GM19240 (cell line): Measurements from ENCODE around the gene CACNG6.
"Not testable (repeated sequence)": the region's sequence is repeated elsewhere in the genome, so short reads cannot be mapped to it uniquely, and the experiment has no call there.

ENCODE experiments used
- DNase-seq: peaks from one replicate; pipeline ENCODE4 v3.0.0; 2011; ENCODE audit warnings: low spot score; ENCODE audit not compliant: insufficient read length

Gene CACNG6

DNA sequence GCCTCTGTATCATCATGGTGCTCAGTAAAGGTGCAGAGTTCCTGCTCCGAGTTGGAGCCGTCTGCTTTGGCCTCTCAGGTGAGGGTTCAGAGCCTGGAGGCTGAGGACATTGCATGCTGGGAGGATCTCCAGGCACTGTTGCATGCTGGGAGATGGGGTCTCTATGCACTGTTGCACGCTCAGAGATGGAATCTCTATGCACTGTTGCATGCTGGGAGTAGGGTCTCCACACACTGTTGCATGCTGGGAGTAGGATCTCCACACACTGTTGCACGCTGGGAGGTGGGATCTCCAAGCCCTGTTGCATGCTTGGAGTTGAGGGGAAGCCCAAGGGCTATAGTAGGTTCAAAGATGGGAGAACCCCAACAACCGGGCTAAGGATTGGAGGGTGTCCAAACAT, 8.3 kb downstream of the CACNG6 start:
- no peak for DNase-seq

DNA sequence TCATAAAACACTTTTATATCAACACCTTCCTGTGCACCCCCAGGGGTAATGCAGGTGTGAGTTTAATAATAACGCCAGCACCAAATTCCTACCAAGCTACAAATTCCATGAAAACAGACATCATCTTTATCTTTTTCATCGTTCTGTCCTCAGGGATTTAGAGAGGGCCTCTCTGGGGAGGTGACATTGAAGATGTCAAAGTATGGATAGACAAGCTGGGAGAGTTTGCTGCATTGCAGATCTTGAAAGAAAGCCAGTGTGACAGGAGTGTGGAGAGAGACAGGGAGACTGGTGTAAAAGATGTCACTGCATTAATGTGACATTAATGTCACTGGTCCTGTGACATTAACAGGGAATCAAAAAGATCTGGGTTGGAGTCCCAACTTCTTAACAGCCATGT, 10.1 kb downstream of the CACNG6 start:
- DNase-seq, result no peak

DNA sequence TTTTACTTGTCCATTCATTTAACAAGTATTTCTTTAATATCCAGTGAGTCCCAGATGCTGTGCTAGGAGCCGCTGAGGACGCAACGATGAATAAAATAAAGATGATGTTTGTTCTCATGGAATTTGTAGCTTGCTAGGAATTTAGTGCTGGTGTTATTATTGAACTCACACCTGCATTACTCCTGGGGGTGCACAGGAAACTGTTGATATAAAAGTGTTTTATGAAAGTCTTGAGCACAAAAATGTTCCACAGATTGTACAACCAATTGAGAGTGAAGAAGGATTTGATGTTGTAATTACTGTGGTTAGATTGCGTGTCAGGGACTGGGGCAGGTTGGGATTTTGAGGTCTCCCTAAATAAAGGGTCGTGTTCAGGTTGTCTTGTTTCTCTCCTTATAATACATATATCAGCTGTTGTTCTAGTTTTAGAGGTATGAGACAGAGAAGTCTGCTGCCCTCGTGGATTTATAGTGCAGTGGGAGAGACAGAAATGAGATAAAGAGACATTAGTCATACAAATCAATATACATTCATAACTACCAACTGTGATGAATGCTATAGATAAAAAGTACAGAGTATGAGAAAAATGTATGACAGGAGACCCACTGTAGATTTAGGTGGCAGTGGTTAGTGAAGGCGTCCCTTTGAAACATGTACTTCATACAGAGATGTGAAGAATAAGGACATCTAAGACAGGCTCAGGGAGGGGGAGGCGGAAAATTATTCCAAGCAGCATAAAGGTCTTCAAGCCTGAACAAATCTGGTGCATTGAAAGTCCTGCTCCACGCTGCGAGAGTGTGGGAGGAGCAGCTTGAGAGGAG, 11.3 kb downstream of the CACNG6 start:
- no peak for DNase-seq

DNA sequence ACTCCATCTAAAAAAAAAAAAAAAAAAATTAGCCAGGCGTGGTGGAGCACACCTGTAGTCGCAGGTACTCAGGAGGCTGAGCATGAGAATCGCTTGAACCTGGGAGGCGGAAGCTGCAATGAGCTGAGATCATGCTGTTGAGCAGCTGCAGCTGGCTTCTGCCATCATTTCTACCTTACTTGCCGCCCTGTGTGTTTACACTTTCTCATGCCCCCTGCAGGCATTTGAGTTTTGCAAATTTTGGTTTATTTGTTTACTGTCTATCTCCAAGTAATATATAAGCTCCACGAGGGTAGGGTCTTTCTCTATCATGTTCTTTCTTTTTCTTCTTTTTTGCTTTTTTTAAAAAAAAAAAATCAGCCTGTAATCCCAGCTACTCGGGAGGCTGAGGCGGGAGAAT, 18.0 kb downstream of the CACNG6 start:
- DNase-seq, result no peak

GRCh38 chr19:54010474-54010873, 19.0 kb downstream of the CACNG6 start:
- DNase-seq, result no peak

DNA sequence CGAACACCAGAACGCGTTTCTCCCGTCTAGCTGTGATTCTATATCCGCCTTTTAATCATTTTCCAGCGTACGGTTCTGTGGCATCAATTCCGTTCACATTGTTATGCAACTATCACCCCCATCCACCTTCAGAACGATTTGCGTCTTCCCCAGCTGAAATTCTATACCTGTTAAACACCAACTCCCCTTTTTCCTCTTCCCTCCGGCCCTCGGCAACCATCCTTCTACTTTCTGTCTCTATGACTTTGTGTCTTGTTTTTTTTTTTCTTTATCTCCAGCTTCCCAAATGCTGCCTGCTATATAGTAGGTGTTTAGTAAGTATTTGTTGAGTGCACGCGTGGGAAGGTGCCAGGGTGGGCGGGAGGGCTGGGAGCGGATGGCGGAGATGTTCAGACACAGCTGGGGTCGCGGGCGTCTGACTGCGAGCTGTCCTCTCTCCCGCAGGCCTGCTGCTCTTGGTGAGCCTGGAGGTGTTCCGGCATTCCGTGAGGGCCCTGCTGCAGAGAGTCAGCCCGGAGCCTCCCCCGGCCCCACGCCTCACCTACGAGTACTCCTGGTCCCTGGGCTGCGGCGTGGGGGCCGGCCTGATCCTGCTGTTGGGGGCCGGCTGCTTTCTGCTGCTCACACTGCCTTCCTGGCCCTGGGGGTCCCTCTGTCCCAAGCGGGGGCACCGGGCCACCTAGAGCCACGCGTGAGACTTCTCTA, 20.2 kb downstream of the CACNG6 start:
- DNase-seq, result no peak

DNA sequence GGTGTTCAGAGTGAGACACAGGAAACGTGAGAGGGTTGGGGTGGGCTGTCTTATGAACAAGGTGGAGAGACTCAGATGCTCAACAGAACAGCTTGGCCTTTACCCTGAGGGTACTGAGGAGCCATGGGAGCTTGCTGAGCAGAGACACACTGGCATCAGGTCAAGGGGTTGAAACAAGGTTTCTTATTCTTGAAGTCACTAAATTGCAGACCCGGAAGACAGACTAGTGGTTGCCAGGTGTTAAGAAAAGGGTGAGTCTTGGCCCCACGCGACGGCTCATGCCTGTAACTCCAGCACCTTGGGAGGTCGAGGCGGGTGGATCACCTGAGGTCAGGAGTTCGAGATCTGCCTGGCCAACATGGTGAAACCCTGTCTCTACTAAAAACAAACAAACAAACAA, 22.4 kb downstream of the CACNG6 start:
- DNase-seq, result no peak

DNA sequence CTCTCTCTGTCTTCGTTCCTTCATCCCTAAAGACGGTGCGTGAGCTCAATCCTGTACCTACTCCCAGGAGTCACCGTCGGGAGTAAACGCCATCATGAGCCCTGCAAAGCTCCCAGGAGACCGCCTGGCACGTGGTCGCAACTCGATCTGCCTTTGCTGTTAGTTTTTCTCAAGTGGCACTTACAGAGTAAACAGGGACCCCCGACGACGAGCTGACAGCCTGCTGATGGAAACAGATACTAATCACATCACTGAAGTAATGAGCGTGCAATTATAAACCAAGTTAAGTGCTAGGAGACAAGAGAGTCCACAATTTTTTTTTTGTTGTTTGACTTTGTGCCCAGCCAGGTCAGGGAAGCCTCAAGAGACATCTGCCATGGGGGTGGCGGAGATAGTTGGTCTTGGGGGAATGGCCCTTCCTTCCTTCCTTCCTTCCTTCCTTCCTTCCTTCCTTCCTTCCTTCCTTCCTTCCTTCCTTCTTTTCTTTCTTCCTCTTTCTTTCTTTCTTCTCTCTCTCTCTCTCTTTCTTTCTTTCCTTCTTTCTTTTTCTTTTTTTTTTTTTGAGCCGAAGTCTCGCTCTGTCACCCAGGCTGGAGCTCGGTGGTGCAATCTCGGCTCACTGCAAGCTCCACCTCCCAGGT, 23.6 kb downstream of the CACNG6 start:
- no peak for DNase-seq

DNA sequence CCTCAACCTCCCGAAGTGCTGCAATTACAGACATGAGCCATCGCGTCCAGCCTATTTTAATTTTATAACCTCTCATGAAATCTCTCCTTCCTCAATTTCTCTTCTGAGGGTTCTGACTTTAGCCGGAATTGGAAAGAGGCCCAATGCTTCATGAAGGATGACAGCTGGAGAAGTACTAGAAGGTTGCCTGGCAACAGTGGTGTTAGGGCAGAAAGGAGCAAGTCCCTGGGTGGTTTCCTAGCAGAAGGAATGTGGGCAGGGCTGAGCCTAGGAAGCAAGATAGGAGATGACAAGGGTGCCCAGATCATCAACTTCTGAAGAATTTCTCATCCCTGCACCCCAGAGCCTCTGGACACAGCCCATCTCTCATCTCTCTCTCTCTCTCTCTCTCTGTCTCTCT, 25.8 kb downstream of the CACNG6 start:
- no peak for DNase-seq

DNA sequence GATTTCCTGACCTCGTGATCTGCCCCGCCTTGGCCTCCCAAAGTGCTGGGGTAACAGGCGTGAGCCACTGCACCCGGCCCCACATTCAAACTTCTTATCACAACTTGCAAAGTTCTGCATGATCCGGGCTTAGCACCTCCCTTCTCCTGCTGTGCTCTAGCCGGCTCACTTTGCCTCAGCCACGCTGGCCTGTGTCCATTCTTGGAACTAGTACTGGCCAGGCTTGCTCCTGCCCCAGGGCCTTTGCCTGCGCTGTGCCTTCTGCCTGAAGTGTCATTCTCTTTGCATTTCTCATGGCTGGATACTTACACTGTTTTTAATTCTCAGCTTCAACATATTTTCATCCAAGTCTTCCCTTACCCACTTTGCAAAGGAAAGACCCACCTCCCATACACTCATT, 29.9 kb downstream of the CACNG6 start:
- DNase-seq, result no peak

GRCh38 chr19:54021932-54022331, 30.5 kb downstream of the CACNG6 start:
- no peak for DNase-seq

DNA sequence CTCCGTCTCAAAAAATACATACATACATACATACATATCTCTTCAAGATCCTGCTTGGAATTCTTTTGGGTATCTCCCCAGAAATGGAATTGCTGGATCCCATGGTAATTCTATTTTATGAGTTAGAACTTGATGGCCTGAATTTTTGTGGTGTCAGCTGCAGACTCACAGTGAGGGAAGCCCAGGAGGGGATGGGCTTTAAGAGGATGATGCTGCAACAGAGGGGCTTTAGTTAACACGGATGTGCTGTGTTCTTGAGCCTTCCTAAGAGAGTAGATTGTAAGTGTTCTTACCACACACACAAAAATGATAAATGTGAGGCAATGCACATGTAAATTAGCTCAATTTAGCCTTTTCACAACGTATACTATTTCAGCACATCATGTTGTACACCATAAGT, 31.8 kb downstream of the CACNG6 start:
- no peak for DNase-seq

GRCh38 chr19:54024660-54025059, 33.2 kb downstream of the CACNG6 start:
- DNase-seq, result no peak

DNA sequence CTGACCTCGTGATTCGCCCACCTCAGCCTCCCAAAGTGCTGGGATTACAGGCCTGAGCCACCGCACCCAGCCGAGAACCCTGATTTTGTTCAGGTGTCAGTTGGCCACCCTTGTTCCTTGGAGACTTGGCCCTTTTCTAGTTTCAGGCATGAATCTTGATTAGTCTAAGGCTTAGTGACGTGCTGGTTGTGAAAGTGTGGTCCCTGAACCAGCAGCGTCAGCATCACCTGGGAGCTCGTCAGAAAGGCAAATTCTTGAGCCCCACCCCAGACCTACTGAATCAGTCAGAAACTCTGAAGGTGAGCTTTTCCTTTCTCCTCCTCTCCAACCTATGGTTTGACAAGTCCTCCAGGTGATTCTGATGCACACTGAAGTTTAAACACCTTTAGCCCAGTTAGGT, 35.2 kb downstream of the CACNG6 start:
- DNase-seq, result no peak

GRCh38 chr19:54029301-54029700, 37.9 kb downstream of the CACNG6 start:
- DNase-seq, result no peak

DNA sequence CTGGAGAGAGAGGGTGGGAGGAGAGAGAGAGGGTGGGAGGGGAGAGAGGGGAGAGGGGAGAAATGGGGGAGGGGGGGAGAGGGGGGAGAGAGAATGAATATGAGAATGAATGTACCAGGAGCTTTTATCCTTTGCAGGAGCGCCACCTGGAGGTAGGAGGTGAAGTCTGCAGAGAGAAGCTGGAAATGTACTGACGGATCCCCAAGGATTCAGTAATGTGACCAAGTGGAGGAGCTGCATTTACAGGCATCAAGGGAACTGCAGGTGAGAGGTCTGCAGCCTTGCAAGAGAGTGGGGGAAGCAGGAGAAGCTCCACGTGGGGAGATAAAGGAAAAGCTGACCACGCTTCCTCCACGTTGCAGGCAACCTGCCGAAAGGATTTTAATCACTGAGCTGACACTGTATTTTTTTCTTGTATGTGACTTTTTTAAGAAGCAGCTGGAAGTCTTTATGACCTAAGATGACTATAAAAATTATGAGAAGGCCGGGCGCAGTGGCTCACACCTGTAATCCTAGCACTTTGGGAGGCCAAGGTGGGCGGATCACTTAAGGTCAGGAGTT, 38.6 kb downstream of the CACNG6 start:
- DNase-seq, result no peak

DNA sequence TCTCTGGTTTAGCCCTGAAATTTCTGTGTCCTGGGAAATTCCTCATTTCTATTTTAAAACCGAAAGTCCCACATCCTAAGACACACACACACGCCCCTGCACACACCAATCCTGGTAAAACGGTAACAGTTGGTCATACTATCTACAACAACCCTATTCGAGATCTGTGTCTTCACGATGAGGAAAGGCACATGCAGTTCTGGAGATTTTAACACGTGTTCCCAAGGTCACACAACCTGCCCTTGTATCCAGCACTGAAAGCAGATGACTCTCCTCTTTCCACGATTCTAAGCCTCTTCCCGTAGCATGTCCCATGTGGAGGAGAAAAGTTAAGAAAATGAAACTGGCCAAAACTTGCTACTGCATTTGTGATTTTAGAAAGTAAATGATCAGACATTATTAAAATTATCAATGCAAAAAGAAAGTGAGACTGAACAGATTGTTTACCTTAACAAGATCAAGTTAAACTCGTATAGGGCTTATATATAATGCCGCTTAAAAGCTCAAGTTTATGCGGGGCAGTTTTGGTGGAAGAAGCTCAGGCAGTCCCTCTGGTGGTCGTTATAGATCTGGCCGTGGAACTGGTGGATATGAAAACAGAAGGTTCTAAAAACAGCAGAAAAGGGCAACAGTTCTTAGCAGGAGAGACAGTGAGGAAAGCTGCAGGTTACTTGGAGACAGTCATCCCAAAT, 39.6 kb downstream of the CACNG6 start:
- DNase-seq, result no peak

DNA sequence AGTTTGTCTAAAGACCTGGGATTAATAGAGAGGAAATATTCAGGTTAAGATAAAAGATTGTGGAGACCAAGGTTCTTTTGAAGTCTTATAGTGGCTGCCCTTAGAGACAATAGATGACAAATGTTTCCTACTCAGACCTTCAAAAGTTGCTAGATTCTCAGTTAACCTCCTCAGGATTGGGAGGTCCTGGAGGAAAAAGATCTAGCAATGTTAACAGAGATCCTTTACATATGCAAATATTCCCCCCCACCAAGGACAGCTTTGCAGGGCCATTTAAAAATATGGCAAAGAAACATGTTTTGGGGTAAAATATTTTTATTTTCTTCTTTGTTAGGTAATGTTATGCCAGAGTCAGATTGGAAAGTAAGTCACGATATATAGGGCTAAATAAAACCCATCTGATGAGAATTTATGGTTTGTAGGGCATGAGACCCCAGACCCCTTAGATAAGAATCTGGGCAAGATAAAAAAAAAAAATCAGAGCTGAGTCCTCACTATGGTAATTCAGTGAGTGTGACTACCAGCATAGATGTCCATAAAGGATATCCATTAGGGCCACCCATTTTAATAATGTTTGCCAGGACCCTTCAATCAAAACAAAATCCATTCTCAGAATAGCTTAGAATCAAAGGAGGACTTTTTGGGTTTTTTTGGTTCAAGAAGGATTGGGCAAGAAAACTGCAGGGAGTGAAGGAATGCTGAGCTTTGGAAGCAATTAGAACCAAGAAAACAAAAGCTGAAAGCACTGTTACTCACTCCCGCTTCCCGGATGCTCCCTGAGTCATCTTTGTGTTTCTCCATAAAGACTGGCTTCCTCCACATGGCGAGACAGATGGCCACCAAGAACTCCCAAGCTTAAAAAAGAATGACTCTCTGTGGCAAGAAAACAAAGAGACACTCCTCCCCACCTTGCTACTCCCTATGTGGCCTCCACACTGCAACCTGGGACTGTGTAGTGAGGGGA, 44.1 kb downstream of the CACNG6 start:
- no peak for DNase-seq

- DNase-seq, result not testable (repeated sequence)
Measured at GRCh38 chr19:54036542-54036941, 45.1 kb downstream of the CACNG6 start.

DNA sequence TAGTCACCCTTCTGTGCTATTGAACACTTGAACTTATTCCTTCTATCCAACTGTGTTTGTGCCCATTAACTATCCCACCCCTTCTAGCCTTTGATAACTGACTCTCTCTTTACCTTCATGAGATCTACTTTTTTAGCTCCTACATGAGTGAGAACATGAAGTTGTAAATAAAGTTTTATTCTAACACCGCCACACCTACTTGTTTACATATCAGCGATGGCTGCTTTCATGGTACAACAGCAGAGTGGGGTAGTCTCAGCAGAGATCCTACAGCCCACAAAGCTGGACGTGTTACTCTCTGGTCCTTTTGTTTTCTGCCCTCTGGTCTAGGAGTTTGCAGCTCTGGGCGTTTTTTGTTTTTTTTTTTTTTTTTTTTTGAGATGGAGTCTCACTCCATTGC, 48.6 kb downstream of the CACNG6 start:
- DNase-seq, result no peak
